K562 (cell line): ENCODE results near the gene NLK. TPM values are rescaled to one million over a fixed set of nuclear protein-coding genes. Genes with fewer than 3 reads are reported as not detected.

Experiments used
- MAFF ChIP-seq: IDR thresholded peaks from 2 replicates; pipeline ENCODE4 v1.6.1; 2012; ENCODE audit warnings: low read length, improper control_type of control experiment
- MAFK ChIP-seq: IDR thresholded peaks from 2 replicates; pipeline ENCODE4 v1.6.1; 2011; ENCODE audit warnings: low read length, improper control_type of control experiment
- MEIS2 ChIP-seq: fragments of 450-650 bp; IDR thresholded peaks from 2 replicates; pipeline ENCODE4 v1.6.1; 2014; ENCODE audit warnings: mild to moderate bottlenecking; ENCODE audit not compliant: partially characterized antibody
- RBM22 ChIP-seq: fragments of 200-400 bp; formaldehyde crosslinking; IDR thresholded peaks from 2 replicates; pipeline ENCODE4 v1.6.1; 2018; ENCODE audit warnings: low read length, low read depth; ENCODE audit not compliant: poor library complexity, severe bottlenecking
- SMARCA4 ChIP-seq: fragments of 450-650 bp; IDR thresholded peaks from 2 replicates; pipeline ENCODE4 v1.6.1; 2016
- SMARCB1 ChIP-seq: IDR thresholded peaks from 2 replicates; pipeline ENCODE4 v1.6.1; 2011; ENCODE audit warnings: improper control_type of control experiment, low read depth; ENCODE audit not compliant: insufficient read length
- SMARCE1 ChIP-seq: fragments of 450-650 bp; IDR thresholded peaks from 2 replicates; pipeline ENCODE4 v1.7.1; 2016; ENCODE audit warnings: mild to moderate bottlenecking
- TBL1XR1 ChIP-seq, 2 experiments: IDR thresholded peaks; 2 replicates each; pipeline ENCODE4 v1.6.1; 2012; ENCODE audit warnings: improper control_type of control experiment in 2 of 2, low read length in 2 of 2, mild to moderate bottlenecking in 1 of 2
- TCF3 ChIP-seq: sonication (generic); formaldehyde crosslinking; IDR thresholded peaks from 2 replicates; pipeline ENCODE4 v1.4.0; 2020; ENCODE audit warnings: mild to moderate bottlenecking, missing genetic modification reagents
- TEAD4 ChIP-seq, 2 experiments: sonication (generic) in 1 of 2; formaldehyde crosslinking in 1 of 2; IDR thresholded peaks; 2 replicates each; pipeline versions ENCODE4 v1.6.1 to v1.8.0; 2012 to 2022; ENCODE audit warnings: borderline replicate concordance in 1 of 2, inconsistent platforms in 1 of 2, low read length in 1 of 2, mild to moderate bottlenecking in 1 of 2, missing genetic modification reagents in 1 of 2
- polyA plus RNA-seq, 8 experiments: library from polyadenylated mRNA; depleted of rRNA in 4 of 8; stranded (reverse) in 5 of 8; unstranded in 3 of 8; fragments of >200 nt; fragmentation: Nextera tagmentation in 2 of 8; fragmentation: Illumina TruSeq in 1 of 8; extraction: Ambion mirVana in 2 of 8; extraction: Trizol in 1 of 8; gene quantifications; 2 replicates each; pipeline versions ENCODE4 v1.2.1 to v1.2.3, GENCODE V29; 2011 to 2014; ENCODE audit warnings: inconsistent platforms in 1 of 8, missing spikeins in 1 of 8
- total RNA-seq, 7 experiments: library from RNA; depleted of rRNA in 6 of 7; stranded (reverse); fragments of >200 nt in 6 of 7; fragmentation: Illumina TruSeq in 2 of 7; extraction: Trizol in 2 of 7; gene quantifications; 2 replicates each; pipeline versions ENCODE4 v1.2.1 to v1.2.3, GENCODE V29; 2011 to 2021; ENCODE audit warnings: low replicate concordance in 1 of 7
- TF ChIP-seq, protein P1 (sequence below): fragments of 250-450 bp; sonication (Bioruptor Pico); IDR thresholded peaks from 2 replicates; pipeline ENCODE4 v1.5.0; 2021
- TF ChIP-seq, protein P2 (sequence below): fragments of 200-800 bp; sonication (Bioruptor generic); IDR thresholded peaks from 2 replicates; pipeline ENCODE4 v1.6.1; 2017; ENCODE audit warnings: missing genetic modification characterization, missing compliant biosample characterization
- TF ChIP-seq, protein P3 (sequence below): fragments of 450-650 bp; formaldehyde crosslinking; IDR thresholded peaks from 2 replicates; pipeline ENCODE4 v1.4.0; 2020; ENCODE audit warnings: mild to moderate bottlenecking, moderate library complexity

Gene NLK
- total and polyA plus RNA-seq, 9 of the 15 experiments (the other 6 are each of a cell fraction or from before 2014, with no cell fraction given) = 10.9 to 59.6 (median 26.7) TPM

DNA sequence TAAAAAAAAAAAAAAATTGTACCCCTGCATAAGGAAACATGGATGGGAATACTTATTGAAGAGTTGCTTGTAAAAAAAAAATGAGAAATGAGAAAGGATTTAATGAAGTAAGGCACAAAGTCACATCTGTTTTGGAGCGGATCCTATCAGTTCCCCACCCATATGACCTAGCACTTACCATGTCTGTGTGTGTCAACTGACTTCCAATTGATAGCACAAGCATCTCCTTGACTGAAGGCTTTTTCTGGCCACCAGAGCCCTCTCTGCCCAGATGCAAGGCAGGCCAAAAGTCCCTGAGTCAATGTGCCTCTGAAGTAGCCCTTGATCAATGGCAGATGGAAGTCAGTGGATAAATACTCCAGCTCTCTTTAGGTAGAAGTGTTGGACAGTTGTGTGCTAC is 13.4 kb upstream of the NLK start (continued):
- TF ChIP-seq, protein P1, sequence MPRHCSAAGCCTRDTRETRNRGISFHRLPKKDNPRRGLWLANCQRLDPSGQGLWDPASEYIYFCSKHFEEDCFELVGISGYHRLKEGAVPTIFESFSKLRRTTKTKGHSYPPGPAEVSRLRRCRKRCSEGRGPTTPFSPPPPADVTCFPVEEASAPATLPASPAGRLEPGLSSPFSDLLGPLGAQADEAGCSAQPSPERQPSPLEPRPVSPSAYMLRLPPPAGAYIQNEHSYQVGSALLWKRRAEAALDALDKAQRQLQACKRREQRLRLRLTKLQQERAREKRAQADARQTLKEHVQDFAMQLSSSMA (CRISPR knock-in tag) = no peak
- TF ChIP-seq MEIS2 (peak; percentile 52), TCF3 (CRISPR knock-in tag) (peak; percentile 56), TEAD4 (IDR thresholded peaks at IDR 0.05; ENCODE audit: low read length) (peak; percentile 39; the same call in 1 of the 2 replicates), TEAD4 (CRISPR knock-in tag; IDR thresholded peaks at IDR 0.05; ENCODE audit: borderline replicate concordance) (no peak), SMARCB1 (peak; percentile 30), RBM22 (no peak), MAFF (peak; percentile 11; the same call in 1 of the 2 replicates), SMARCA4 (no peak; the same call in 1 of the 2 replicates), TBL1XR1 (IDR thresholded peaks at IDR 0.05; ENCODE audit: low read length in 2 of 2) (no peak), SMARCE1 (0 out of 2 replicates have a peak, but pooled peaks have one; percentile 34), MAFK (peak; percentile 13; the same call in 1 of the 2 replicates)
- TF ChIP-seq, protein P2, sequence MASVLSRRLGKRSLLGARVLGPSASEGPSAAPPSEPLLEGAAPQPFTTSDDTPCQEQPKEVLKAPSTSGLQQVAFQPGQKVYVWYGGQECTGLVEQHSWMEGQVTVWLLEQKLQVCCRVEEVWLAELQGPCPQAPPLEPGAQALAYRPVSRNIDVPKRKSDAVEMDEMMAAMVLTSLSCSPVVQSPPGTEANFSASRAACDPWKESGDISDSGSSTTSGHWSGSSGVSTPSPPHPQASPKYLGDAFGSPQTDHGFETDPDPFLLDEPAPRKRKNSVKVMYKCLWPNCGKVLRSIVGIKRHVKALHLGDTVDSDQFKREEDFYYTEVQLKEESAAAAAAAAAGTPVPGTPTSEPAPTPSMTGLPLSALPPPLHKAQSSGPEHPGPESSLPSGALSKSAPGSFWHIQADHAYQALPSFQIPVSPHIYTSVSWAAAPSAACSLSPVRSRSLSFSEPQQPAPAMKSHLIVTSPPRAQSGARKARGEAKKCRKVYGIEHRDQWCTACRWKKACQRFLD (CRISPR knock-in tag) = no peak
- TF ChIP-seq, protein P3, sequence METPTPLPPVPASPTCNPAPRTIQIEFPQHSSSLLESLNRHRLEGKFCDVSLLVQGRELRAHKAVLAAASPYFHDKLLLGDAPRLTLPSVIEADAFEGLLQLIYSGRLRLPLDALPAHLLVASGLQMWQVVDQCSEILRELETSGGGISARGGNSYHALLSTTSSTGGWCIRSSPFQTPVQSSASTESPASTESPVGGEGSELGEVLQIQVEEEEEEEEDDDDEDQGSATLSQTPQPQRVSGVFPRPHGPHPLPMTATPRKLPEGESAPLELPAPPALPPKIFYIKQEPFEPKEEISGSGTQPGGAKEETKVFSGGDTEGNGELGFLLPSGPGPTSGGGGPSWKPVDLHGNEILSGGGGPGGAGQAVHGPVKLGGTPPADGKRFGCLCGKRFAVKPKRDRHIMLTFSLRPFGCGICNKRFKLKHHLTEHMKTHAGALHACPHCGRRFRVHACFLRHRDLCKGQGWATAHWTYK (CRISPR knock-in tag) = peak; percentile 48; the same call in 1 of the 2 replicates
